IMR-90 (cell line): ENCODE results near the gene PLXNA1.

ENCODE experiments used
- CEBPB ChIP-seq: IDR thresholded peaks from 2 replicates; pipeline ENCODE4 v1.6.1; 2012; ENCODE audit warnings: low read depth, low read length, improper control_type of control experiment
- CHD1 ChIP-seq: IDR thresholded peaks from 2 replicates; pipeline ENCODE4 v1.6.1; 2012; ENCODE audit warnings: low read depth, low read length, improper control_type of control experiment
- POLR2A ChIP-seq: IDR thresholded peaks from 2 replicates; pipeline ENCODE4 v1.6.1; 2012; ENCODE audit warnings: mild to moderate bottlenecking, low read depth, low read length
- RAD21 ChIP-seq: IDR thresholded peaks from 2 replicates; pipeline ENCODE4 v1.6.1; 2012; ENCODE audit warnings: low read length, improper control_type of control experiment
- RCOR1 ChIP-seq: IDR thresholded peaks from 2 replicates; pipeline ENCODE4 v1.6.1; 2012; ENCODE audit warnings: mild to moderate bottlenecking, low read length, improper control_type of control experiment; ENCODE audit not compliant: insufficient replicate concordance
- RFX5 ChIP-seq: IDR thresholded peaks from 2 replicates; pipeline ENCODE4 v1.8.0; 2012; ENCODE audit warnings: low read depth, mild to moderate bottlenecking, low read length, moderate library complexity
- TF ChIP-seq, protein P1 (sequence below): conservative IDR thresholded peaks from 2 replicates; pipeline ENCODE4 v1.5.1; 2012; ENCODE audit warnings: mild to moderate bottlenecking, low read depth, low read length, improper control_type of control experiment

- TF ChIP-seq, protein P1, sequence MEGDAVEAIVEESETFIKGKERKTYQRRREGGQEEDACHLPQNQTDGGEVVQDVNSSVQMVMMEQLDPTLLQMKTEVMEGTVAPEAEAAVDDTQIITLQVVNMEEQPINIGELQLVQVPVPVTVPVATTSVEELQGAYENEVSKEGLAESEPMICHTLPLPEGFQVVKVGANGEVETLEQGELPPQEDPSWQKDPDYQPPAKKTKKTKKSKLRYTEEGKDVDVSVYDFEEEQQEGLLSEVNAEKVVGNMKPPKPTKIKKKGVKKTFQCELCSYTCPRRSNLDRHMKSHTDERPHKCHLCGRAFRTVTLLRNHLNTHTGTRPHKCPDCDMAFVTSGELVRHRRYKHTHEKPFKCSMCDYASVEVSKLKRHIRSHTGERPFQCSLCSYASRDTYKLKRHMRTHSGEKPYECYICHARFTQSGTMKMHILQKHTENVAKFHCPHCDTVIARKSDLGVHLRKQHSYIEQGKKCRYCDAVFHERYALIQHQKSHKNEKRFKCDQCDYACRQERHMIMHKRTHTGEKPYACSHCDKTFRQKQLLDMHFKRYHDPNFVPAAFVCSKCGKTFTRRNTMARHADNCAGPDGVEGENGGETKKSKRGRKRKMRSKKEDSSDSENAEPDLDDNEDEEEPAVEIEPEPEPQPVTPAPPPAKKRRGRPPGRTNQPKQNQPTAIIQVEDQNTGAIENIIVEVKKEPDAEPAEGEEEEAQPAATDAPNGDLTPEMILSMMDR = no peak
- TF ChIP-seq RFX5 = no peak
- no peak for TF ChIP-seq CEBPB
- no peak for TF ChIP-seq RCOR1
- no peak for TF ChIP-seq CHD1
- TF ChIP-seq RAD21 = no peak
- no peak for TF ChIP-seq POLR2A
Observed at GRCh38 chr3:126945891-126946290, 37.0 kb upstream of the PLXNA1 start.
